ENCODE measurements around the gene ACSF2.

- TF ChIP-seq POLR2A (IDR thresholded peaks at IDR 0.05): no peak
- no peak for TF ChIP-seq EP300 (IDR thresholded peaks at IDR 0.05)
These were observed 55.0 kb downstream of the ACSF2 start for GRCh38 chr17:50480854-50481490.

All from tibial nerve (tissue), 3 donors.